ENCODE results near the gene MYH9. TPM values are rescaled to one million over a fixed set of nuclear protein-coding genes. Genes with fewer than 3 reads are reported as not detected.
A peak's percentile ranks its signal among the peaks of the same experiment; 100 is the strongest.

MYH9 gene
- total and polyA plus RNA-seq, 11 donors = 109 to 482 (median 238) TPM

- H3K9me3 ChIP-seq = no peaks in the 10 kb centered on the region
- H3K27me3 ChIP-seq = no peaks in the 10 kb centered on the region
- H3K36me3 ChIP-seq = peaks cover 0 to 71% (median 55%) of the 10 kb centered on the region in 9 donors
- WGBS, 4 donors = 51 to 63% (median 53%) methylated on average over 5 of the region's 5 CpGs
- ATAC-seq = peak in 1 of 4 donors; percentile 20
- H3K27ac ChIP-seq = peak overlapping the region in 10 of 12 donors; percentile 9 to 99 (median 48)
- peaks cover 38 to 99% (median 95%) of the 10 kb centered on the region in 12 donors for H3K4me1 ChIP-seq
- H3K4me3 ChIP-seq = no peak overlapping the region
- intact Hi-C loops (cut with DNase I) = no loop called here
- DNase-seq = peak in 3 of 5 donors; percentile 51 to 70 (median 53)
- TF ChIP-seq CTCF (IDR thresholded peaks at IDR 0.05) (no peak), POLR2A (IDR thresholded peaks at IDR 0.05) (no peak)
These were observed 40.7 kb downstream of the MYH9 start for GRCh38 chr22:36347094-36347493.

- no peak overlapping the region for H3K4me3 ChIP-seq
- DNase-seq = no peak
- ATAC-seq = peak in 2 of 4 donors; percentile 1 to 2
- 82 to 87% (median 85%) methylated on average over 21 to 23 of the region's 23 CpGs for WGBS, 4 donors
- H3K9me3 ChIP-seq = no peaks in the 10 kb centered on the region
- TF ChIP-seq CTCF (IDR thresholded peaks at IDR 0.05) = no peak
- TF ChIP-seq POLR2A (IDR thresholded peaks at IDR 0.05) = no peak
- H3K4me1 ChIP-seq = peaks cover 28 to 99% (median 89%) of the 10 kb centered on the region in 12 donors
- H3K27me3 ChIP-seq = no peaks in the 10 kb centered on the region
- intact Hi-C loops (cut with DNase I) = loop anchor here in 2 of 10 donors (5.0 kb wide), 2 partner anchors 33 to 38 kb away; no protein-coding TSS in a partner anchor
- H3K27ac ChIP-seq = peak overlapping the region; percentile 3 to 99 (median 71)
- H3K36me3 ChIP-seq = peaks cover 9 to 98% (median 83%) of the 10 kb centered on the region in 9 donors
These were observed 43.5 kb downstream of the MYH9 start for GRCh38 chr22:36344106-36344827.

- no peak for TF ChIP-seq CTCF (IDR thresholded peaks at IDR 0.05)
- TF ChIP-seq POLR2A (IDR thresholded peaks at IDR 0.05) = no peak
- peak; percentile 5 to 54 (median 33) for ATAC-seq
- Histone ChIP-seq H3K4me3 (no peak overlapping the region), H3K4me1 (peaks cover 28 to 99% (median 89%) of the 10 kb centered on the region in 12 donors), H3K9me3 (no peaks in the 10 kb centered on the region), H3K36me3 (peaks cover 9 to 100% (median 86%) of the 10 kb centered on the region in 9 donors), H3K27me3 (no peaks in the 10 kb centered on the region), H3K27ac (peak overlapping the region; percentile 3 to 99 (median 71))
- 24 to 37% (median 29%) methylated on average over 9 of the region's 9 CpGs for WGBS, 4 donors
- no peak for DNase-seq
- intact Hi-C loops (cut with DNase I) = loop anchor here in 2 of 10 donors (5.0 kb wide), 2 partner anchors 34 to 39 kb away; no protein-coding TSS in a partner anchor
These were observed 44.1 kb downstream of the MYH9 start for GRCh38 chr22:36343720-36344105.

GRCh38 chr22:36343070-36343719, 44.6 kb downstream of the MYH9 start:
- intact Hi-C loops (cut with DNase I) = loop anchor here in 2 of 10 donors (5.0 kb wide), 2 partner anchors 34 to 39 kb away; no protein-coding TSS in a partner anchor
- 73 to 80% (median 76%) methylated on average over 5 of the region's 5 CpGs for WGBS, 4 donors
- TF ChIP-seq CTCF (IDR thresholded peaks at IDR 0.05) (no peak), POLR2A (IDR thresholded peaks at IDR 0.05) (no peak)
- DNase-seq = no peak
- Histone ChIP-seq H3K4me1 (peaks cover 29 to 99% (median 89%) of the 10 kb centered on the region in 12 donors), H3K36me3 (peaks cover 9 to 100% (median 86%) of the 10 kb centered on the region in 9 donors), H3K27me3 (no peaks in the 10 kb centered on the region), H3K9me3 (no peaks in the 10 kb centered on the region), H3K4me3 (no peak overlapping the region), H3K27ac (peak overlapping the region; percentile 3 to 99 (median 71))
- no peak for ATAC-seq

Measured in heart left ventricle (tissue), 16 donors.